ENCODE data around the gene RBM47. TPM values are rescaled to one million over a fixed set of nuclear protein-coding genes. Genes with fewer than 3 reads are reported as not detected.
A peak's percentile ranks its signal among the peaks of the same experiment; 100 is the strongest.

RBM47 gene
- total and polyA plus RNA-seq, 2 experiments from 2014 or later, result 35.6 to 139 TPM

DNA sequence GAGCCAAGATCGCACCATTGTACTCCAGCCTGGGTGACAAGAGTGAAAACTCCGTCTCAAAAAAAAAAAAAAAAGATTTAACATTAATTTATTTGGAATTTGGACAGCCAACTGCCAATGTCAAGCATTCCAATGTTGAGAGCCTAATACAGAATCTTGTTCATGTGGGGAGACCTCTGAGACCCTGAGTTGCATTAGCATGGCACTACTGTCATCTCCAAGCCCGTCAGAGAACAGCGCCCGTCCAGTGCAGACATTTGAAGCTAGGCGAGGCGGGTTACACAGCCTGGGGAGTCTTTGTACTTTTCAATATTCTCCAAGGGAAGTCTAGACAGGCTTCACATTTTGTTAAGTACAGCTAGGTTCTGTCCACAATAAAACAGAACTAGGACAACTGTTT is 167.8 kb downstream of the RBM47 start:
- Histone ChIP-seq H4K20me1 (replicated peaks; ENCODE audit: insufficient read depth) (peaks cover 4% of the 10 kb centered on the region), H3K27me3 (ENCODE audit: insufficient read depth) (no peaks in the 10 kb centered on the region), H3K9me2 (ENCODE audit: insufficient read depth) (no peaks in the 10 kb centered on the region), H3K79me2 (replicated peaks; ENCODE audit: insufficient read depth) (peaks cover 23% of the 10 kb centered on the region), H3F3A (replicated peaks; ENCODE audit: low read depth) (no peaks in the 10 kb centered on the region), H3K4me3 (no peak overlapping the region), H3K36me3 (ENCODE audit: insufficient read depth) (no peaks in the 10 kb centered on the region), H2AFZ (no peak overlapping the region), H3K4me2 (no peak overlapping the region), H3K4me1 (ENCODE audit: insufficient read depth) (no peaks in the 10 kb centered on the region), H3K27ac (ENCODE audit: low read depth) (peak overlapping the region; percentile 33; the same call in 1 of the 2 replicates)
- Mint-ChIP-seq H3K27ac (no peak overlapping the region), H3K27me3 (ENCODE audit: insufficient read depth, low read depth, poor library complexity) (peaks cover 2% of the 10 kb centered on the region), H3K9me3 (no peaks in the 10 kb centered on the region), H3K4me1 (peaks cover 16% of the 10 kb centered on the region; the same call in 2 of the 3 replicates), H3K36me3 (ENCODE audit: low read depth) (peaks cover 24% of the 10 kb centered on the region; the same call in 2 of the 3 replicates), H3K4me3 (no peak overlapping the region)
- DNase-seq (ENCODE audit: low spot score) (no peak), ATAC-seq (peak; percentile 51)
- TF ChIP-seq ZNF331 (CRISPR knock-in tag; IDR thresholded peaks at IDR 0.05; ENCODE audit: low read depth) (no peak), CREB1 (CRISPR knock-in tag; IDR thresholded peaks at IDR 0.05; ENCODE audit: low read depth) (no peak), ZNF114 (CRISPR knock-in tag; IDR thresholded peaks at IDR 0.05) (no peak), STAT1 (IDR thresholded peaks at IDR 0.05; ENCODE audit: unreplicated experiment) (no peak), JUNB (IDR thresholded peaks at IDR 0.05; ENCODE audit: unreplicated experiment) (no peak), EZH2phosphoT487 (IDR thresholded peaks at IDR 0.05; ENCODE audit: unreplicated experiment) (no peak), NANOG (IDR thresholded peaks at IDR 0.05; ENCODE audit: borderline replicate concordance) (no peak), REST (IDR thresholded peaks at IDR 0.05; ENCODE audit: unreplicated experiment) (no peak), EZH2 (IDR thresholded peaks at IDR 0.05; ENCODE audit: low read depth, unreplicated experiment) (no peak), POLR2AphosphoS5 (IDR thresholded peaks at IDR 0.05; ENCODE audit: low read depth) (no peak), ETS1 (IDR thresholded peaks at IDR 0.05) (no peak)
- TF ChIP-seq, protein P1, sequence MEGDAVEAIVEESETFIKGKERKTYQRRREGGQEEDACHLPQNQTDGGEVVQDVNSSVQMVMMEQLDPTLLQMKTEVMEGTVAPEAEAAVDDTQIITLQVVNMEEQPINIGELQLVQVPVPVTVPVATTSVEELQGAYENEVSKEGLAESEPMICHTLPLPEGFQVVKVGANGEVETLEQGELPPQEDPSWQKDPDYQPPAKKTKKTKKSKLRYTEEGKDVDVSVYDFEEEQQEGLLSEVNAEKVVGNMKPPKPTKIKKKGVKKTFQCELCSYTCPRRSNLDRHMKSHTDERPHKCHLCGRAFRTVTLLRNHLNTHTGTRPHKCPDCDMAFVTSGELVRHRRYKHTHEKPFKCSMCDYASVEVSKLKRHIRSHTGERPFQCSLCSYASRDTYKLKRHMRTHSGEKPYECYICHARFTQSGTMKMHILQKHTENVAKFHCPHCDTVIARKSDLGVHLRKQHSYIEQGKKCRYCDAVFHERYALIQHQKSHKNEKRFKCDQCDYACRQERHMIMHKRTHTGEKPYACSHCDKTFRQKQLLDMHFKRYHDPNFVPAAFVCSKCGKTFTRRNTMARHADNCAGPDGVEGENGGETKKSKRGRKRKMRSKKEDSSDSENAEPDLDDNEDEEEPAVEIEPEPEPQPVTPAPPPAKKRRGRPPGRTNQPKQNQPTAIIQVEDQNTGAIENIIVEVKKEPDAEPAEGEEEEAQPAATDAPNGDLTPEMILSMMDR (conservative IDR thresholded peaks at IDR 0.05; ENCODE audit: low read depth in 2 of 2), result no peak
- TF ChIP-seq, protein P2, sequence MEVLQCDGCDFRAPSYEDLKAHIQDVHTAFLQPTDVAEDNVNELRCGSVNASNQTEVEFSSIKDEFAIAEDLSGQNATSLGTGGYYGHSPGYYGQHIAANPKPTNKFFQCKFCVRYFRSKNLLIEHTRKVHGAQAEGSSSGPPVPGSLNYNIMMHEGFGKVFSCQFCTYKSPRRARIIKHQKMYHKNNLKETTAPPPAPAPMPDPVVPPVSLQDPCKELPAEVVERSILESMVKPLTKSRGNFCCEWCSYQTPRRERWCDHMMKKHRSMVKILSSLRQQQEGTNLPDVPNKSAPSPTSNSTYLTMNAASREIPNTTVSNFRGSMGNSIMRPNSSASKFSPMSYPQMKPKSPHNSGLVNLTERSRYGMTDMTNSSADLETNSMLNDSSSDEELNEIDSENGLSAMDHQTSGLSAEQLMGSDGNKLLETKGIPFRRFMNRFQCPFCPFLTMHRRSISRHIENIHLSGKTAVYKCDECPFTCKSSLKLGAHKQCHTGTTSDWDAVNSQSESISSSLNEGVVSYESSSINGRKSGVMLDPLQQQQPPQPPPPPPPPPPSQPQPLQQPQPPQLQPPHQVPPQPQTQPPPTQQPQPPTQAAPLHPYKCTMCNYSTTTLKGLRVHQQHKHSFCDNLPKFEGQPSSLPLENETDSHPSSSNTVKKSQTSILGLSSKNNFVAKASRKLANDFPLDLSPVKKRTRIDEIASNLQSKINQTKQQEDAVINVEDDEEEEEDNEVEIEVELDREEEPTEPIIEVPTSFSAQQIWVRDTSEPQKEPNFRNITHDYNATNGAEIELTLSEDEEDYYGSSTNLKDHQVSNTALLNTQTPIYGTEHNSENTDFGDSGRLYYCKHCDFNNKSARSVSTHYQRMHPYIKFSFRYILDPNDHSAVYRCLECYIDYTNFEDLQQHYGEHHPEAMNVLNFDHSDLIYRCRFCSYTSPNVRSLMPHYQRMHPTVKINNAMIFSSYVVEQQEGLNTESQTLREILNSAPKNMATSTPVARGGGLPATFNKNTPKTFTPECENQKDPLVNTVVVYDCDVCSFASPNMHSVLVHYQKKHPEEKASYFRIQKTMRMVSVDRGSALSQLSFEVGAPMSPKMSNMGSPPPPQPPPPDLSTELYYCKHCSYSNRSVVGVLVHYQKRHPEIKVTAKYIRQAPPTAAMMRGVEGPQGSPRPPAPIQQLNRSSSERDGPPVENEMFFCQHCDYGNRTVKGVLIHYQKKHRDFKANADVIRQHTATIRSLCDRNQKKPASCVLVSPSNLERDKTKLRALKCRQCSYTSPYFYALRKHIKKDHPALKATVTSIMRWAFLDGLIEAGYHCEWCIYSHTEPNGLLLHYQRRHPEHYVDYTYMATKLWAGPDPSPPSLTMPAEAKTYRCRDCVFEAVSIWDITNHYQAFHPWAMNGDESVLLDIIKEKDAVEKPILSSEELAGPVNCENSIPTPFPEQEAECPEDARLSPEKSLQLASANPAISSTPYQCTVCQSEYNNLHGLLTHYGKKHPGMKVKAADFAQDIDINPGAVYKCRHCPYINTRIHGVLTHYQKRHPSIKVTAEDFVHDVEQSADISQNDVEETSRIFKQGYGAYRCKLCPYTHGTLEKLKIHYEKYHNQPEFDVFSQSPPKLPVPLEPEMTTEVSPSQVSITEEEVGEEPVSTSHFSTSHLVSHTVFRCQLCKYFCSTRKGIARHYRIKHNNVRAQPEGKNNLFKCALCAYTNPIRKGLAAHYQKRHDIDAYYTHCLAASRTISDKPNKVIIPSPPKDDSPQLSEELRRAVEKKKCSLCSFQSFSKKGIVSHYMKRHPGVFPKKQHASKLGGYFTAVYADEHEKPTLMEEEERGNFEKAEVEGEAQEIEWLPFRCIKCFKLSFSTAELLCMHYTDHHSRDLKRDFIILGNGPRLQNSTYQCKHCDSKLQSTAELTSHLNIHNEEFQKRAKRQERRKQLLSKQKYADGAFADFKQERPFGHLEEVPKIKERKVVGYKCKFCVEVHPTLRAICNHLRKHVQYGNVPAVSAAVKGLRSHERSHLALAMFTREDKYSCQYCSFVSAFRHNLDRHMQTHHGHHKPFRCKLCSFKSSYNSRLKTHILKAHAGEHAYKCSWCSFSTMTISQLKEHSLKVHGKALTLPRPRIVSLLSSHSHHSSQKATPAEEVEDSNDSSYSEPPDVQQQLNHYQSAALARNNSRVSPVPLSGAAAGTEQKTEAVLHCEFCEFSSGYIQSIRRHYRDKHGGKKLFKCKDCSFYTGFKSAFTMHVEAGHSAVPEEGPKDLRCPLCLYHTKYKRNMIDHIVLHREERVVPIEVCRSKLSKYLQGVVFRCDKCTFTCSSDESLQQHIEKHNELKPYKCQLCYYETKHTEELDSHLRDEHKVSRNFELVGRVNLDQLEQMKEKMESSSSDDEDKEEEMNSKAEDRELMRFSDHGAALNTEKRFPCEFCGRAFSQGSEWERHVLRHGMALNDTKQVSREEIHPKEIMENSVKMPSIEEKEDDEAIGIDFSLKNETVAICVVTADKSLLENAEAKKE (CRISPR knock-in tag; IDR thresholded peaks at IDR 0.05), result no peak

All from GM23338 (cell line).